GM21423 (cell line): ENCODE measurements around the gene RSPH9.
"Not testable (repeated sequence)": the region's sequence is repeated elsewhere in the genome, so short reads cannot be mapped to it uniquely, and the experiment has no call there.

Experiments
- ATAC-seq: cut with Tn5 transposase; IDR thresholded peaks from one replicate; pipeline ENCODE4 v1.9.1; 2021; ENCODE audit warnings: mild to moderate bottlenecking, moderate library complexity; ENCODE audit not compliant: unreplicated experiment

RSPH9 gene

DNA sequence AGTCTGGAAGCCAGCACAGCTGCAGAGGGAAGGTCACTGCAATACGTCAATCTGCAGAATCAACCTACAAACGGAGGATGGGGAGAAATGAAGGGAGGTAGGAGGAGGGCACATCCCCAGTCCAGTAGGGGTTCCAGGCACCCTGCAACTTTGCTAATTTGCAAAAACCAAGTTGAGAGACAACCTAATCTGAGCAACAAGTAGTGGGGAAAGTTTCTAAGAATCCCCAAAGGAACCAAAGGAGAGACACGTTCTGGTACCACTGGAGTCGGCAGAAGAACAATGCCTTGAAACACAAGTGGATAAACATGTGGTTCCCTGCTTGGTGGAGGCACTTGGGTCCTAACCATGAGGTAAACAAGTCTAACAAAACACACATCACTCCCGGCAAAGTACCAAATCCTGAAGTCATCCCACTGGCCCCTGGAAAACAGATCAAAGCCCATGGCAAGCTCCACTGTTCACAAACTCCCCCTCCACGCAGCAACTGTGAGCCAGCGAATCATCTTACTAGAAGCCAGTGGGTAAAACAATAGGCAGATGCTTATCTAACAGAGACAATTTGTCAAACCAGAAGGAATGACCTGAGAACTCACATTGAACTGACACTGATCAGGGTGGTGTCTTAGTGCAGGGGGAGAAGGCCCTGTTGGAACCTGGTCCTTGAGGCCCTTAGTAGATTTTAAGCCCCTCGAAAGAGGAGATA is 38.0 kb downstream of the RSPH9 start:
- no peak for ATAC-seq

DNA sequence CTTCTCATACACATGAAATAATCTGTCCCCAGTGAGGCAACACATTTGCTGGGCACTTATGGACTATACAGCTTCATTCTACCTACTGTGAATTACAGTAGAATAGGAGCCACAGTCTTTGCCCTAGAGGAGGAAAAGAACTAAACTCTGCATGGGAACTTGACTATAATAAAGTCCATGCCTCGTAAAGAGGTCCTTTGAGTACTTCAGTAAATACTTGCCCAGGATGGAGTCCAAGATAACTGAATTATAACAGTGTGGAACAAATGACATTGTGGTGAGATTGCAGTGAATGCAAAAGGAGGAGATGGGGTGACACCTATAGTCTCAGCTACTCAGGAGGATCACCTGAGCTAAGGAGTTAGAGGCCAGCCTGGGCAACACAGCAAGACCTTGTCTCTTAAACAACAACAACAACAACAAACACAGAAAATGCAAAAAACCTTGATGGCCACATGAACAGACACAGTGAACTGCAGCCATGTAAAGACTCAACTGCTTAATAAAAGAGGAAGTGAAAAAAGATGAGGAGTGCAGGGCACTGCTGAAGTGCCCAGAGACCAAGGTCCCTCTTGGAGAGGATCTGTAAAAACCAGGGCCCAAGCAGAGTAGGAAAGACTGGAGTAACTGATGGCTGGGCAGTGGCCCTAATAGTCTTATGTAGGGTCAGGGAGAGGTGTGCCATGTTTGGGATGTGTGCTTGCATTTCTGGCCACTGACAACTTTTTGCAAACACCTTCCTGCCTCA is 39.0 kb downstream of the RSPH9 start:
- peak; percentile 47 for ATAC-seq

DNA sequence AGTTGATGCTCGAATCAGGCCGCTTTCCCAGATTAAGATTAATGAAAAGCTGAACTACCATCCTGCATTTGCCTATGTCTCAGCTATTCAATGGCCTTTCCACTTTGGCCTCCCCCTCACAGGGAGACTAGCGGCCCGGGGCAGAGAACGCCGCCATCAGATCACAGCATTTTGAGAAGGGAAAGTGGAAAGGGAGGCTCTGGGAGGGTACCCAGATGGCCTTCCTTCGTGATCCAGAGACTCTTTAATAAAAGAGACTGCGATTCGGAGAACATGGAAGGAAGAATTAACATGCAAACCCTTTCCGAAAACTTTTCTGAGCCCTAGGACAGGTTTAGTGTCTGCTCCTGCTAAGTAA is 42.2 kb downstream of the RSPH9 start:
- ATAC-seq: no peak

DNA sequence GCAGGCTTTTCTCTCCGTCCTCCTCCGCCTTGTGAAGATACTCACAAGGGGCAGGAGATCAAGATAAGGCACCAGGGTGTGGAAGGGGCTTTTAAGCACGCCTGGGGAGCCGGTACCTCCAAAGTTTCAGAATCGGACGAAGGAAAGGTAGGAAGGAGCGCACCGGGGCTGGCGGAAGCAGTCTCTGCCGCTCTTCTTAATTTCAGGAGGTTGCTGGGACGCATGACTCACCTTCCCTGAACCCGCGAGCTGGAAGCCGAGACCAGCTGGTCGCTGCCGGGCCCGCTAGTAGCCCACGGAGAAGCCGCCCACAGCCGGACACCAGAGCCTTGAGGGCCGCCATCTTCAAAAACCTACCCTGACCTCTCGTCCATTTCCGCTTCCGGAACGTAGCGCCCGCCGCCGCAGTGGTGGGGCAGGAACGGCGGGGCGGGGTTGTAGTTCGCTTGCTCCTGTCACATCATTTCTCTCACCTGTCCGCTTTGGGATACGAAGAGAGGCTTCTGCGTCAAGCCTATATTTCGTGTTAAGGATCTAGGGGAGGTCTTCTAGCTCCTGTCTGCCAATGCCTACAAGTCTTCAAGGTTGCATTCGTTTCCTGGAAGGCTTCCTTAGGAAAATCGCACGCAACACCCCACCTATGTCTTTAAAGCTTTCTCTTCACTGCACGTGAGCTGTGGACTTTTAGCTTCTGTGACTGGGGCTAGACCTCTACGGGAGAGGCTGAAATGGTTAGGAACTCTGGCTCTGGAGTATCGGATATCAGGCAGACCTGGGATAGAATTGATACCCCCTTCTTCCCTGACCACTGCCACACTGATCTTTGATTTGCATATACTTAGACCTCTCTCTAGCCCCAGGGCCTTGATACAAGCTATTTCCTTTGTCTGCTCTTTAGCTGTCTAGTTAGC is 42.9 kb downstream of the RSPH9 start, which contains the start of gene MRPS18A:
TSS of gene MRPS18A (minus strand) at position 355 of the 911 bp plus-strand sequence. CDS start at position 343, 12 bp downstream.
- peak; percentile 88 for ATAC-seq

- no peak for ATAC-seq
Measured at GRCh38 chr6:43689421-43689820, 44.6 kb downstream of the RSPH9 start.

DNA sequence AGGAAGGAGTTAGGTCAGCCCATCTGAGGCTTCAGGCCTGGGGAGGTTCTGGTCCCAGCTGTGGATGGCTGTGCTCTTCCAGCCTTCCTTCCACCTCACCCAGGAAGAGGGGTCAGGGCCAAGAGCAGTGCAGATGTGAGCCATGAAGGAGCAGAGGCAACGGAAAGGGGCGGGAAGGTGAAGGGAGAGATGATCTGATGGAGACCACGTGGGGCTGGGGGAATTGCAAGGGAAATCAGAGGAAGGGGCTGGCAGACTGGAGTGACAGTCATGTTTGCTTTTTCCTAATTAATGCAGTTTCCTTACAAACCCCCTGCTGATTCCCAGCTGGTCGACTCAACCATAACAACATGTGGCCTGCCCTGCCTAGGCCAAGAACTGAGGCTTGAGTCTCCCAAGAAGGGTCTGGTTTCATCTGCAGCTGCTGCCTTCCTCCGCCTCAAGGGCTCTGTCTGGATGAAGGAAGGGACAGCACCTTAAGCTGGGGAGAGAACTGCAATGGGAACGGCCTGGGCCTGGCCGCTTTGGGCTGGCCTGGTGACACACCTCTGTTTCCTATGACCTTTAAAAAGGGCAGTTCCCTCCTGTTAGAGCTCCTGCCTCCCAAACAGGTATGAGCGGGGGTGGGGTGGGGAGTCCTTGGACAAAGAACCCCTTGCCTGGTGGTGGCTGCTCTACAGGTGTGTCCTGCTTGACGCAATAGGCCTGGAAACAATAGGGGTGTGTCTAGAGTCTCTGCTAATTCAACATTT is 50.6 kb downstream of the RSPH9 start:
- no peak for ATAC-seq

GRCh38 chr6:43695967-43696291 is 51.1 kb downstream of the RSPH9 start:
- ATAC-seq: no peak

GRCh38 chr6:43697421-43697820 is 52.6 kb downstream of the RSPH9 start:
- ATAC-seq: no peak

GRCh38 chr6:43698584-43699349 is 53.9 kb downstream of the RSPH9 start:
- ATAC-seq: no peak

- no peak for ATAC-seq
Measured at GRCh38 chr6:43699564-43700186, 54.8 kb downstream of the RSPH9 start.

- ATAC-seq: not testable (repeated sequence)
Measured at GRCh38 chr6:43700939-43701560, 56.2 kb downstream of the RSPH9 start.

- ATAC-seq: no peak
Measured at GRCh38 chr6:43702171-43702533, 57.3 kb downstream of the RSPH9 start.

DNA sequence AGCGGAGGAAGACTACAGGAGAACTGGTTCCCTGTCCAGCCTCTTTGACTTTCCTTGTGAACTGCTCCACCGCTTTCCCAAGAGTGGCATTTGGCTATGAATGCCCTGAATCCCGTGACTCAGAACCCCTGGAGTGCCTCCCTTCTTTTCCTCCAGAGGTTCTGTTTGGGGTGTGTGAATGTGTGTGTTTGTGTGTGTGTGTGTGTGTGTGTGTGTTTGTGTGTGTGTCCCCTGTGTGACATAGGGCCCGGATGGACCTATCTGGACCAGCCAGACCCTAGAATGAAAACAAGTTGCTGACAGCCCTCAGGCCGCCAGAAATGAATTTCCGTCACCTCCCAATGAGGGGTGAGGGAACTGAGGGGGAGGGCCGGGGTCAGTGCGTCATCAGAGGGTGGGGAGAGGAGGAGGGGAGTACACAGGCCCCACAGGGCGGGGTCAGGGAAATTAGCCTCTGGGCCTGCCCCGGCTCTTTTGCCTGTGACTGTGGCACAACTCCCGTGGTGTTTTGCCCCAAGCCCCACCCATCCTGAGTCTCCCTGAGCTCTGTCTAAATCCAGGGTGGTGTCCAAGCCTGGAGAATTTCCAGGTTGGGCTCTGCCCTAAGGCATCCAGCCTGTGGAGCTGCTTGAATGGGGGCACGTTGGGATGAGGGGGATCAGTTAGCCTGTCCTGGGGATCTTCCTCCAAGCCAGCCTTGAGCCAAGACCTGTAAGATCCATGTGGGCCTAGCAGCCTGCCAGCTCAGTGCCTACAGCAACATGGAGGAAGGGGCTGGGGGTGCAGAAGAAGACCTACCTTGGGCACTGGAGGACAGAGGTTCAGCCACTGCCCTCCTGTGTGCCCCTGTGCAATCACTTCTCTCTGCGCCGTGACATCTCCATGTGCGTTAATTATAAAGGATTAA is 58.0 kb downstream of the RSPH9 start:
- peak; percentile 61 for ATAC-seq

GRCh38 chr6:43703512-43704429 is 58.9 kb downstream of the RSPH9 start:
- no peak for ATAC-seq

DNA sequence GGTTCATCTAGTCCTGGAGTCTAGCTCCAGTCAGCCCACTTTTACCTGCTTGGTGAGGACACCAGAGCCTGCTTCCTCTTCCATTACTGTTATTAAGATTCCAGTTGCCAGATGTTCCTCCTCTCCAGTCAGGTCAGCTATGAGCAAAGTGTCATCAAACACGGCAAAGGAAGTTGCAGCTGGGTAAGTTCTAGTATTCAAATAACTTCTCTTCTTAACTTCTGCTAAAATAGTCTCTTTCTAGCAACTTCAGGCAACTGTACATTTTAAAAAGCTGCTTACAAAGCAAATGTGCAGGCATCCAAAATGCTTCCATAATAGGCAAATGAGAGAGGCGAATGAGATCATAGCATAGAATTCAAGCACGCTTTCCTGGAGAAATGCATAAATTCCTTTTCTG is 61.2 kb downstream of the RSPH9 start:
- no peak for ATAC-seq

GRCh38 chr6:43706788-43707187 is 62.0 kb downstream of the RSPH9 start:
- ATAC-seq: no peak

GRCh38 chr6:43707269-43707668 is 62.4 kb downstream of the RSPH9 start:
- no peak for ATAC-seq
